Hematopoietic multipotent progenitor cell treated with erythropoietin and hydrocortisone succinate and interleukin-3 and kit ligand, for 6 days (in vitro differentiated cells): ENCODE measurements around the gene RIOK2.

Experiments
- DNase-seq: peaks from one replicate; pipeline ENCODE4 v3.0.0-alpha.2; 2015

Gene RIOK2

DNA sequence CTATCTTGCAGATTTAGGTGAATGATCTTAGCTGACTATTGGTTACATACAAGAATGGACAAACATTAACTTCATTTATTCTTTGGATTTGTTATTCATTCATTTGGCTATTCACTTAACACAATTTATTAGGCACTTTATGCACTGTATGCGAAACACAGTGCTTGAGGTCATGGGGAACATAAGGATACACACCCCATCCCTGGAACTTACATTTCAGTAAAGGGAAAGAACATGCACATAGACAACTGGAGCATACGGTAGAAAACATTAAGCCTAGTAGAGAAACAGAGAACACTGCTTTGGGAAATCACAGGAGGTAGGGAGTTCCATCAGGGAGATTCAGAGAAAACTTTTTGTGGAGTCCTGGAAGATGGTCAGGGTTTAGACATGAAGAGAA, 62.9 kb downstream of the RIOK2 start:
- no peak for DNase-seq

GRCh38 chr5:97119007-97119390, 64.0 kb downstream of the RIOK2 start:
- DNase-seq, result no peak

GRCh38 chr5:97118261-97119006, 64.6 kb downstream of the RIOK2 start:
- no peak for DNase-seq

- DNase-seq, result no peak
These were observed 67.1 kb downstream of the RIOK2 start for GRCh38 chr5:97115932-97116331.

- DNase-seq, result no peak
These were observed 70.8 kb downstream of the RIOK2 start for GRCh38 chr5:97112230-97112629.

GRCh38 chr5:97111616-97112015, 71.4 kb downstream of the RIOK2 start:
- DNase-seq, result no peak

- DNase-seq, result no peak
These were observed 72.0 kb downstream of the RIOK2 start for GRCh38 chr5:97111004-97111403.
